Lower leg skin (tissue), 4 donors: Measurements from ENCODE around the gene DPY30. TPM values are rescaled to one million over a fixed set of nuclear protein-coding genes. Genes with fewer than 3 reads are reported as not detected.

Source experiments
- DNase-seq, 2 donors: peaks; one replicate each; pipeline ENCODE4 v3.0.0-alpha.2; 2019; ENCODE audit warnings: low spot score in 2 of 2
- H3K4me3 ChIP-seq: fragments of 200-600 bp; sonication (generic); 2 replicates; pipeline ENCODE4 v1.5.1; 2017; ENCODE audit warnings: mild to moderate bottlenecking, low read depth; ENCODE audit not compliant: poor library complexity, severe bottlenecking
- POLR2A ChIP-seq, 2 donors: fragments of 450-650 bp; IDR thresholded peaks; one replicate each; pipeline ENCODE4 v1.6.1; 2016 to 2017; ENCODE audit warnings: antibody characterized with exemption in 2 of 2, mild to moderate bottlenecking in 1 of 2, moderate library complexity in 1 of 2
- WGBS, 2 donors: methylation state at CpG; one replicate each; pipeline ENCODE4 v1.1.5; 2018; 5-methylcytosine and 5-hydroxymethylcytosine counted together
- intact Hi-C: fragments of 100-400 bp; cut with DNase I; formaldehyde crosslinking; loops from one replicate; pipeline ENCODE4 v1.15.0; 2023; ENCODE audit warnings: low total_unique reads
- total RNA-seq, 4 donors: library from RNA; depleted of rRNA; stranded (reverse); fragments of >200 nt; gene quantifications; one replicate each; pipeline ENCODE4 v1.1.0, GENCODE V29; 2016
- TF ChIP-seq, protein P1 (sequence below), 3 donors: fragments of 450-650 bp; IDR thresholded peaks; one replicate each; pipeline ENCODE4 v1.5.1; 2016; ENCODE audit warnings: antibody characterized with exemption in 3 of 3, mild to moderate bottlenecking in 3 of 3, moderate library complexity in 2 of 3

Gene DPY30
- total RNA-seq, 4 donors from 2014 or later: 58.1 to 76.9 (median 61.8) TPM

DNA sequence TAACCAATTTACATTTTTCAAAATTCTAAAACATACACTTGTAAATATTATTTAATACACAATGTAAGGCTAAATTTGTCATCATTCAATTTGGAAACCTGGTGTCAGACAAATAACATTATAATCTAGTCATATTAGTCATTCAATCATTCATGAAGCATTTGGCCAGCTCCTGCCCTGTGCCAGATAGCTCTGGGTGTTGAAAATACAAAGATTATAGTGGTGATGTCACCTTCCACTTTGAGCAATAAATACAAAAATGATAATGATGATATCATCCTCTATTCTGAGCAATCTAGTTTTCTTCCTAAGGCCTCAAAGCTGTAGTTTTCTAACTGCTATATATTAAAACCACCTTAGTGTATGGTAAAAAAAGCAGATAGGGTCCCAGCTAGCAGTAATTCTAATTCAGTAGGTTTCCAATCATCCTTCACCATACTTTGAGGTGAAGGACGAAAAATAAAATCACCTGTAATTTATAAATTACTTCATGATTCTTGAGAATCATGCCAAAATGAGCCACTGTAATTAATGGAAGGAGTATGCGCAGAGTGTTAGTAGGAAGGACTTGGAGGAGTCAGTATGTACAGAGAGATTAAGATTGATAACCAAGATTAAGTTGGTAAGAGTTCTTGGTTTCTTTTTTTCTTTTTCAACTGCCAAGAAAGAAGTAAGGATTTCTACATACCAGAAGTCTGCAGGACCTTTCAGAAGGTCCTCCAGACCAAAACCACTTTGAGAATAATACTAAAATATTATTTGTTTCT lies 52.0 kb downstream of the DPY30 start:
- intact Hi-C loops: no loop called here
- no peak for TF ChIP-seq POLR2A (IDR thresholded peaks at IDR 0.05)
- TF ChIP-seq, protein P1, sequence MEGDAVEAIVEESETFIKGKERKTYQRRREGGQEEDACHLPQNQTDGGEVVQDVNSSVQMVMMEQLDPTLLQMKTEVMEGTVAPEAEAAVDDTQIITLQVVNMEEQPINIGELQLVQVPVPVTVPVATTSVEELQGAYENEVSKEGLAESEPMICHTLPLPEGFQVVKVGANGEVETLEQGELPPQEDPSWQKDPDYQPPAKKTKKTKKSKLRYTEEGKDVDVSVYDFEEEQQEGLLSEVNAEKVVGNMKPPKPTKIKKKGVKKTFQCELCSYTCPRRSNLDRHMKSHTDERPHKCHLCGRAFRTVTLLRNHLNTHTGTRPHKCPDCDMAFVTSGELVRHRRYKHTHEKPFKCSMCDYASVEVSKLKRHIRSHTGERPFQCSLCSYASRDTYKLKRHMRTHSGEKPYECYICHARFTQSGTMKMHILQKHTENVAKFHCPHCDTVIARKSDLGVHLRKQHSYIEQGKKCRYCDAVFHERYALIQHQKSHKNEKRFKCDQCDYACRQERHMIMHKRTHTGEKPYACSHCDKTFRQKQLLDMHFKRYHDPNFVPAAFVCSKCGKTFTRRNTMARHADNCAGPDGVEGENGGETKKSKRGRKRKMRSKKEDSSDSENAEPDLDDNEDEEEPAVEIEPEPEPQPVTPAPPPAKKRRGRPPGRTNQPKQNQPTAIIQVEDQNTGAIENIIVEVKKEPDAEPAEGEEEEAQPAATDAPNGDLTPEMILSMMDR (IDR thresholded peaks at IDR 0.05): no peak
- H3K4me3 ChIP-seq: no peak overlapping the region
- WGBS, 2 donors: 68 to 70% methylated on average over 2 of the region's 2 CpGs
- no peak for DNase-seq

DNA sequence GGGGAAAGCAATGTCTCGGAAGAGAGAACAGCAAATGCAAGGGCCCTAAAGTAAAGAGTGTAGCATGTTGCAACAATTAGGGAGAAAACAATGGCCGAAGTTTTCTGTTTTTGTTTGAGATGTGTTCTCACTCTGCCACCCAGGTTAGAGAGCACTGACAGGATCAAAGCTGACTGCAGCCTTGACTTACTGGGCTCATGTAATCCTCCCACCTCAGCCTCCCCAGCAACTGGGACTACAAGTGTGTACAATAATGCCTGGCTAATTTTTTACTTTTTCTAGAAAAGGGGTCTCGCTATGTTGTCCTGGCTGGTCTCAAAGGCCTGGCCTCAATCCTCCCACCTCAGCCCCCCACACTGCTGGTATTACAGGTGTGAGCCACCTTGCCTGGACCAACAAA lies 52.7 kb downstream of the DPY30 start:
- no peak overlapping the region for H3K4me3 ChIP-seq
- intact Hi-C loops: no loop called here
- no peak for DNase-seq
- WGBS, 2 donors: 83 to 87% methylated on average over 3 of the region's 3 CpGs
- no peak for TF ChIP-seq POLR2A (IDR thresholded peaks at IDR 0.05)
- TF ChIP-seq, protein P1 (IDR thresholded peaks at IDR 0.05): no peak

DNA sequence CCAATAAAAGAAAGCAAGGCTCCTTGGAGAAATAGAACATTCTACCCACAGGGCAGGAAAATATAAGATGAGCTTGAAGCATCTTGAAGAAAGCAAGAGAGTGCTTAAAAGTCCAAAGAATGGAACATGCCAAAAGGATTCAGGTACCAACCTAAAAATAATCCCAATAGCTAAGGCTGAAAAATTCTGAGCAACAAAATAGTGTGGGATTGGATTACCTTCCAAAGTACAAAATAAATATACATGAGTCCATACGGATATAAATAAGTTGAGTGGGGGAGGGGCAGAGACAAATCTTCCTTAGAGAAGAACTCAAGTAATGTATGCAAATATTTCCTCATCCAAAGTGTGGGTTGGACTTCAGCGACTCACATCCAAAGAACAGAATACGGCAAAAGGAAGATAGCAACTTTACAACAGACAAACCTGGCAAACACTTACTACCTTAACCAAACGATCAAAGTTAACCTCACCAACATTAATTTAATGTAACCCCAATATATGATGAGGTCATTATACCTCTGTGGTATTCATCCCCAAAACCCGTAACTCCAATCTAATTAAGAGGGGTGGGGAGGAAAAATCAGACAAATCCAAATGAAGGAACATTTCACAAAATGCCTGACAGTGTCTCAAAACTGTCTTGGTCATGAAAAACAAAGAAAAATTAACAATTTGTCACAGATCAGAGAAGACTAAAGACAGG lies 55.7 kb downstream of the DPY30 start:
- intact Hi-C loops: no loop called here
- TF ChIP-seq, protein P1 (IDR thresholded peaks at IDR 0.05): no peak
- TF ChIP-seq POLR2A (IDR thresholded peaks at IDR 0.05): no peak
- WGBS, 2 donors: 88 to 91% methylated on average over 5 of the region's 5 CpGs
- H3K4me3 ChIP-seq: no peak overlapping the region
- no peak for DNase-seq

DNA sequence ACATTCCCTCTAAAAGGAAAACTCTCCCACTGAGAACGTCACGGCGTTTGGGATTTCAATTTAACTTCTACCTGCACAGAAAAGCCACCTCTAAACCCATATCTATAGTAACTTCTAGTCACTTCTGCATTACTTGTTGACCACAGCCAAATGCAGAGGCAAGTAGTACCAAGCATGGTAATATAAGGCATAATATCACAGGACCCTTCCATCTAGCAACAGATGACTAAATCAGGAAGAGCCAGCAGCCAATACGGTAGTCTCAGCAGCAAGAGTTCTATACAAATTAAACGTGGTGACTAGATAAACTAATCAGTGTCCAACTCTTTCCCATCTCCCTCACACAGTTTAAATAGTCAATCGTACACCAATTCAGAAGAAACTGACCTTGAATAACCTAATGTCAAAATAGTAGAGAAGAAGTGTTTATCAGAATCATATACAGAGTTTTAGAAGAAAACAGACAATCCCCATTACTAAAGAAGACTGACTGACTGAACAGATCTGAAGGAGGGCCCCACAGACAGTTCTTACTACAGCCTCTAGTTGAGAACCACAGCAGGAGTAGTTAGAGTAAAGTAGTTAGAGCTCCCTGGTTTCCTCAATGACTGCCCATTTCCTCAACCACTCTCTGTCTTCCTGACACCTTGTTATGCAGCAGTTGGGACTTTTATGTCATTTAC lies 58.8 kb downstream of the DPY30 start:
- 68% methylated on average over 6 of the region's 6 CpGs for WGBS, 2 donors
- TF ChIP-seq, protein P1 (IDR thresholded peaks at IDR 0.05): no peak
- no peak for TF ChIP-seq POLR2A (IDR thresholded peaks at IDR 0.05)
- DNase-seq: no peak

DNA sequence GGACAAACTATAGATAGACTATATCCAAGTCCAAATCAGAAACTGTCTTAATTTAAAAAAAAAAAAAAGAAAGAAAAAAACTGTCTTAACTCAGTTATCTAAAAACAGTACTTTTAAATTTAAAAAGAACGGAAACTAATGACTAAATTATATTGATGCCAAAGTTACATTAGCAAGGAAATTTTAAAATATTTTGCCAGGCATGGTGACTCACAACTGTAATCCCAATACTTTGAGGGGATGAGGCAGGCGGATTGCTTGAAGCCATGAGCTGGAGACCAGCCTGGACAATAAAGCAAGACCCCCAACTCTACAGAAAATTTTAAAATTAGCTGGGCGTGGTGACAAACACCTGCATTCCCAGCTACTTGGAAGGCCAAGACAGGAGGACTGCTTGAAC lies 59.6 kb downstream of the DPY30 start:
- intact Hi-C loops: no loop called here
- no peak overlapping the region for H3K4me3 ChIP-seq
- 67 to 77% methylated on average over 3 of the region's 3 CpGs for WGBS, 2 donors

More for the DNA sequence above, 58.8 kb downstream of the DPY30 start:
- no peak overlapping the region for H3K4me3 ChIP-seq
- intact Hi-C loops: no loop called here

More for the DNA sequence above, 59.6 kb downstream of the DPY30 start:
- DNase-seq: no peak
- TF ChIP-seq, protein P1 (IDR thresholded peaks at IDR 0.05): no peak
- no peak for TF ChIP-seq POLR2A (IDR thresholded peaks at IDR 0.05)
